ENCODE results near the gene ZNF358. TPM values are rescaled to one million over a fixed set of nuclear protein-coding genes. Genes with fewer than 3 reads are reported as not detected.
A peak's percentile ranks its signal among the peaks of the same experiment; 100 is the strongest.

ZNF358 gene
- total RNA-seq, 2 donors from 2014 or later, result 44.5 to 88.9 TPM

GRCh38 chr19:7544626-7545025 lies 28.7 kb downstream of the ZNF358 start:
- TF ChIP-seq CTCF (IDR thresholded peaks at IDR 0.05), result no peak
- no peak overlapping the region for H3K4me3 ChIP-seq
- no peak for ATAC-seq (ENCODE audit: insufficient number of reproducible peaks, low FRiP score, low read depth)
- no peak for DNase-seq (ENCODE audit: low spot score)
- H3K36me3 ChIP-seq, result peaks cover 39% of the 10 kb centered on the region
- peak overlapping the region in 1 of 2 donors; percentile 15 for H3K27ac ChIP-seq
- H3K9me3 ChIP-seq, result no peaks in the 10 kb centered on the region
- no peaks in the 10 kb centered on the region for H3K27me3 ChIP-seq (replicated peaks; ENCODE audit: insufficient read depth)
- H3K4me1 ChIP-seq (ENCODE audit: control insufficient read depth in 1 of 2, low read depth in 2 of 2), result no peaks in the 10 kb centered on the region

- no peak for TF ChIP-seq CTCF (IDR thresholded peaks at IDR 0.05)
- Histone ChIP-seq H3K27me3 (replicated peaks; ENCODE audit: insufficient read depth) (no peaks in the 10 kb centered on the region), H3K27ac (no peak overlapping the region), H3K4me1 (ENCODE audit: control insufficient read depth in 1 of 2, low read depth in 2 of 2) (no peaks in the 10 kb centered on the region), H3K9me3 (no peaks in the 10 kb centered on the region), H3K4me3 (no peak overlapping the region), H3K36me3 (peaks cover 40% of the 10 kb centered on the region)
- DNase-seq (ENCODE audit: low spot score) (no peak), ATAC-seq (ENCODE audit: insufficient number of reproducible peaks, low FRiP score, low read depth) (no peak)
Observed at GRCh38 chr19:7545300-7545699, 29.4 kb downstream of the ZNF358 start.

- TF ChIP-seq CTCF (IDR thresholded peaks at IDR 0.05), result no peak
- Histone ChIP-seq H3K27me3 (replicated peaks; ENCODE audit: insufficient read depth) (no peaks in the 10 kb centered on the region), H3K27ac (no peak overlapping the region), H3K4me3 (no peak overlapping the region), H3K36me3 (peaks cover 41% of the 10 kb centered on the region), H3K9me3 (no peaks in the 10 kb centered on the region), H3K4me1 (ENCODE audit: control insufficient read depth in 1 of 2, low read depth in 2 of 2) (no peaks in the 10 kb centered on the region)
- no peak for ATAC-seq (ENCODE audit: insufficient number of reproducible peaks, low FRiP score, low read depth)
- DNase-seq (ENCODE audit: low spot score), result no peak
Observed at GRCh38 chr19:7545904-7546303, 30.0 kb downstream of the ZNF358 start.

- peaks cover 32% of the 10 kb centered on the region for H3K36me3 ChIP-seq
- ATAC-seq (ENCODE audit: insufficient number of reproducible peaks, low FRiP score, low read depth), result no peak
- no peaks in the 10 kb centered on the region for H3K4me1 ChIP-seq (ENCODE audit: control insufficient read depth in 1 of 2, low read depth in 2 of 2)
Observed at GRCh38 chr19:7547159-7547558, 31.3 kb downstream of the ZNF358 start.

GRCh38 chr19:7549429-7550148 lies 33.7 kb downstream of the ZNF358 start:
- TF ChIP-seq CTCF (IDR thresholded peaks at IDR 0.05), result no peak
- DNase-seq (ENCODE audit: low spot score) (no peak), ATAC-seq (ENCODE audit: insufficient number of reproducible peaks, low FRiP score, low read depth) (no peak)
- Histone ChIP-seq H3K27ac (no peak overlapping the region), H3K4me3 (no peak overlapping the region), H3K36me3 (peaks cover 29% of the 10 kb centered on the region), H3K27me3 (replicated peaks; ENCODE audit: insufficient read depth) (no peaks in the 10 kb centered on the region), H3K4me1 (ENCODE audit: control insufficient read depth in 1 of 2, low read depth in 2 of 2) (no peaks in the 10 kb centered on the region), H3K9me3 (no peaks in the 10 kb centered on the region)

More at GRCh38 chr19:7547159-7547558, 31.3 kb downstream of the ZNF358 start:
- no peak overlapping the region for H3K4me3 ChIP-seq
- DNase-seq (ENCODE audit: low spot score), result no peak
- H3K27ac ChIP-seq, result no peak overlapping the region
- no peak for TF ChIP-seq CTCF (IDR thresholded peaks at IDR 0.05)
- no peaks in the 10 kb centered on the region for H3K27me3 ChIP-seq (replicated peaks; ENCODE audit: insufficient read depth)
- no peaks in the 10 kb centered on the region for H3K9me3 ChIP-seq
